Activated CD8-positive, alpha-beta T cell treated with anti-CD3 and anti-CD28 coated beads, Interleukin-2, amount 10 ng/mL, durations not matched to agents 7 days and 5 days (primary cell): Measurements from ENCODE around the gene SPHK2. TPM values are rescaled to one million over a fixed set of nuclear protein-coding genes. Genes with fewer than 3 reads are reported as not detected.
A peak's percentile ranks its signal among the peaks of the same experiment; 100 is the strongest.
"Not testable (repeated sequence)": the region's sequence is repeated elsewhere in the genome, so short reads cannot be mapped to it uniquely, and the experiment has no call there.

Source experiments
- ATAC-seq: fragments of 150-1000 bp; cut with Tn5 transposase; one replicate; pipeline ENCODE4 v1.10.0; 2021; ENCODE audit warnings: moderate library complexity
- CTCF ChIA-PET: fragments of 350-600 bp; sonication (Branson Sonifier 250); formaldehyde crosslinking; loops from one replicate; lab custom pipeline; 2021; ENCODE audit warnings: antibody characterized with exemption; lab: Charles Lee
- POLR2A ChIA-PET: fragments of 350-600 bp; sonication (Branson Sonifier 250); formaldehyde crosslinking; loops from one replicate; lab custom pipeline; 2021; ENCODE audit warnings: antibody characterized with exemption; lab: Charles Lee
- DNase-seq: peaks from one replicate; pipeline ENCODE4 v3.0.0-alpha.2; 2020
- H3K27ac Mint-ChIP-seq: one replicate; pipeline ENCODE4 v1.8.0; 2021; ENCODE audit warnings: mild to moderate bottlenecking, mixed read lengths
- H3K27me3 Mint-ChIP-seq: one replicate; pipeline ENCODE4 v1.8.0; 2021; ENCODE audit warnings: low read depth, mixed read lengths
- H3K36me3 Mint-ChIP-seq: one replicate; pipeline ENCODE4 v1.8.0; 2021; ENCODE audit warnings: low read depth, mixed read lengths
- H3K4me1 Mint-ChIP-seq: one replicate; pipeline ENCODE4 v1.8.0; 2021; ENCODE audit warnings: low read depth, mixed read lengths
- H3K4me3 Mint-ChIP-seq: one replicate; pipeline ENCODE4 v1.8.0; 2021; ENCODE audit warnings: mild to moderate bottlenecking, mixed read lengths
- H3K9me3 Mint-ChIP-seq: one replicate; pipeline ENCODE4 v1.8.0; 2022; ENCODE audit warnings: mixed read lengths; ENCODE audit not compliant: insufficient read depth
- total RNA-seq, 2 experiments: library from RNA; stranded (reverse); gene quantifications; one replicate each; pipeline ENCODE4 v1.2.3, GENCODE V29; 2021

The SPHK2 gene
- total RNA-seq, 2 experiments from 2014 or later = 33.0 to 33.1 TPM

GRCh38 chr19:48627201-48627864 lies 8.0 kb downstream of the SPHK2 start:
- no peak for ATAC-seq
- Mint-ChIP-seq H3K4me1 (peaks cover 51% of the 10 kb centered on the region), H3K27ac (peak overlapping the region; percentile 55), H3K4me3 (no peak overlapping the region), H3K27me3 (no peaks in the 10 kb centered on the region), H3K36me3 (peaks cover 29% of the 10 kb centered on the region), H3K9me3 (no peaks in the 10 kb centered on the region)
- CTCF ChIA-PET = no interaction called here
- peak; percentile 48 for DNase-seq
- POLR2A ChIA-PET = interaction anchor here (0.7 to 1.3 kb wide), 2 partner anchors 8 to 11 kb away, joined by 3 to 4 read pairs; partner anchors contain the start of genes RPL18 and SPHK2

- Mint-ChIP-seq H3K9me3 (no peaks in the 10 kb centered on the region), H3K4me1 (peaks cover 54% of the 10 kb centered on the region)
These were observed 8.6 kb downstream of the SPHK2 start for GRCh38 chr19:48627865-48628314.

GRCh38 chr19:48628486-48629296 lies 9.4 kb downstream of the SPHK2 start:
- H3K27me3 Mint-ChIP-seq = no peaks in the 10 kb centered on the region
- H3K36me3 Mint-ChIP-seq = peaks cover 27% of the 10 kb centered on the region
- no peak overlapping the region for H3K27ac Mint-ChIP-seq

More at GRCh38 chr19:48627865-48628314, 8.6 kb downstream of the SPHK2 start:
- ChIA-PET POLR2A (interaction anchor here (0.7 to 1.3 kb wide), 2 partner anchors 9 to 11 kb away, joined by 3 to 4 read pairs; partner anchors contain the start of genes RPL18 and SPHK2), CTCF (no interaction called here)
- no peak overlapping the region for H3K27ac Mint-ChIP-seq
- no peak for DNase-seq
- H3K27me3 Mint-ChIP-seq = no peaks in the 10 kb centered on the region
- H3K36me3 Mint-ChIP-seq = peaks cover 29% of the 10 kb centered on the region
- no peak overlapping the region for H3K4me3 Mint-ChIP-seq
- no peak for ATAC-seq

GRCh38 chr19:48629297-48629598 lies 9.9 kb downstream of the SPHK2 start:
- ATAC-seq (no peak), DNase-seq (no peak)
- H3K36me3 Mint-ChIP-seq = peaks cover 24% of the 10 kb centered on the region
- no peak overlapping the region for H3K4me3 Mint-ChIP-seq
- H3K9me3 Mint-ChIP-seq = no peaks in the 10 kb centered on the region
- H3K4me1 Mint-ChIP-seq = peaks cover 55% of the 10 kb centered on the region
- ChIA-PET CTCF (no interaction called here), POLR2A (interaction anchor here (3.1 kb wide), 1 partner anchor 10 kb away, joined by 15 read pairs; the partner anchor contains the start of genes RPL18 and SPHK2)
- no peaks in the 10 kb centered on the region for H3K27me3 Mint-ChIP-seq
- H3K27ac Mint-ChIP-seq = no peak overlapping the region

More at GRCh38 chr19:48628486-48629296, 9.4 kb downstream of the SPHK2 start:
- Mint-ChIP-seq H3K9me3 (no peaks in the 10 kb centered on the region), H3K4me1 (peaks cover 54% of the 10 kb centered on the region), H3K4me3 (no peak overlapping the region)
- CTCF ChIA-PET = no interaction called here
- DNase-seq (no peak), ATAC-seq (no peak)
- POLR2A ChIA-PET = interaction anchor here (0.6 to 3.1 kb wide), 4 partner anchors 9 to 12 kb away, joined by 3 to 15 read pairs (median 4); partner anchors contain the start of genes RPL18 and SPHK2

GRCh38 chr19:48629599-48630295 lies 10.4 kb downstream of the SPHK2 start:
- Mint-ChIP-seq H3K4me3 (no peak overlapping the region), H3K9me3 (no peaks in the 10 kb centered on the region), H3K27ac (no peak overlapping the region), H3K27me3 (no peaks in the 10 kb centered on the region), H3K36me3 (peaks cover 24% of the 10 kb centered on the region), H3K4me1 (peaks cover 54% of the 10 kb centered on the region)
- no peak for DNase-seq
- POLR2A ChIA-PET = interaction anchor here (3.1 kb wide), 1 partner anchor 10 kb away, joined by 15 read pairs; the partner anchor contains the start of genes RPL18 and SPHK2
- ATAC-seq = no peak
- CTCF ChIA-PET = no interaction called here

GRCh38 chr19:48630296-48631063 lies 11.2 kb downstream of the SPHK2 start:
- ChIA-PET POLR2A (interaction anchor here (3.1 kb wide), 1 partner anchor 11 kb away, joined by 15 read pairs; the partner anchor contains the start of genes RPL18 and SPHK2), CTCF (interaction anchor here (1.0 to 1.1 kb wide), 2 partner anchors 15 to 46 kb away, joined by 3 read pairs; no protein-coding TSS in a partner anchor)
- peaks cover 19% of the 10 kb centered on the region for H3K36me3 Mint-ChIP-seq
- H3K9me3 Mint-ChIP-seq = no peaks in the 10 kb centered on the region
- H3K4me1 Mint-ChIP-seq = peaks cover 52% of the 10 kb centered on the region
- no peaks in the 10 kb centered on the region for H3K27me3 Mint-ChIP-seq
- ATAC-seq (no peak), DNase-seq (no peak)
- no peak overlapping the region for H3K27ac Mint-ChIP-seq
- H3K4me3 Mint-ChIP-seq = no peak overlapping the region

- Mint-ChIP-seq H3K27ac (no peak overlapping the region), H3K36me3 (peaks cover 18% of the 10 kb centered on the region), H3K4me3 (no peak overlapping the region), H3K9me3 (no peaks in the 10 kb centered on the region), H3K4me1 (peaks cover 55% of the 10 kb centered on the region), H3K27me3 (no peaks in the 10 kb centered on the region)
- DNase-seq = no peak
- CTCF ChIA-PET = interaction anchor here (1.0 to 1.1 kb wide), 2 partner anchors 14 to 47 kb away, joined by 3 read pairs; no protein-coding TSS in a partner anchor
- no peak for ATAC-seq
- POLR2A ChIA-PET = interaction anchor here (0.6 to 3.1 kb wide), 2 partner anchors 12 to 13 kb away, joined by 3 to 15 read pairs; partner anchors contain the start of genes RPL18 and SPHK2
These were observed 11.9 kb downstream of the SPHK2 start for GRCh38 chr19:48631225-48631624.

GRCh38 chr19:48632286-48632685 lies 13.0 kb downstream of the SPHK2 start:
- H3K27me3 Mint-ChIP-seq, CTCF ChIA-PET, H3K4me3 Mint-ChIP-seq, H3K9me3 Mint-ChIP-seq, DNase-seq, ATAC-seq: not testable (repeated sequence)
- peak overlapping the region; percentile 8 for H3K27ac Mint-ChIP-seq
- H3K36me3 Mint-ChIP-seq = peaks cover 13% of the 10 kb centered on the region
- POLR2A ChIA-PET = interaction anchor here (0.8 to 1.0 kb wide), 2 partner anchors 12 to 14 kb away, joined by 3 read pairs; partner anchors contain the start of gene RPL18
- peaks cover 47% of the 10 kb centered on the region for H3K4me1 Mint-ChIP-seq

- peak overlapping the region; percentile 8 for H3K27ac Mint-ChIP-seq
- no peaks in the 10 kb centered on the region for H3K27me3 Mint-ChIP-seq
- no peak overlapping the region for H3K4me3 Mint-ChIP-seq
- DNase-seq = no peak
- ChIA-PET POLR2A (interaction anchor here (0.8 to 1.0 kb wide), 2 partner anchors 12 to 14 kb away, joined by 3 read pairs; partner anchors contain the start of gene RPL18), CTCF (interaction anchor here (1.2 to 2.0 kb wide), 3 partner anchors 15 to 127 kb away, joined by 3 to 4 read pairs (median 4); no protein-coding TSS in a partner anchor)
- H3K9me3 Mint-ChIP-seq = no peaks in the 10 kb centered on the region
- H3K36me3 Mint-ChIP-seq = peaks cover 13% of the 10 kb centered on the region
- peaks cover 45% of the 10 kb centered on the region for H3K4me1 Mint-ChIP-seq
- ATAC-seq = no peak
These were observed 13.4 kb downstream of the SPHK2 start for GRCh38 chr19:48632692-48633147.
